Lower lobe of right lung (tissue), 2 donors: Measurements from ENCODE around the gene FAT3. TPM values are rescaled to one million over a fixed set of nuclear protein-coding genes. Genes with fewer than 3 reads are reported as not detected.
A peak's percentile ranks its signal among the peaks of the same experiment; 100 is the strongest.

Experiments used
- ATAC-seq, 2 donors: fragments of 200-7000 bp; cut with Tn5 transposase; one replicate each; pipeline ENCODE4 v1.9.1; 2020 to 2022; ENCODE audit warnings: mild to moderate bottlenecking in 2 of 2, moderate library complexity in 2 of 2
- DNase-seq: peaks from one replicate; pipeline ENCODE4 v3.0.0-alpha.2; 2020
- H3K27ac ChIP-seq: fragments of 200-600 bp; one replicate; pipeline ENCODE4 v1.8.0; 2022
- H3K27me3 ChIP-seq: fragments of 200-600 bp; one replicate; pipeline ENCODE4 v1.8.0; 2022; ENCODE audit warnings: low read depth
- H3K36me3 ChIP-seq: fragments of 200-600 bp; one replicate; pipeline ENCODE4 v1.8.0; 2022; ENCODE audit warnings: mild to moderate bottlenecking
- H3K4me1 ChIP-seq: fragments of 200-600 bp; one replicate; pipeline ENCODE4 v1.8.0; 2022
- H3K4me3 ChIP-seq: fragments of 200-600 bp; one replicate; pipeline ENCODE4 v1.8.0; 2022; ENCODE audit warnings: mild to moderate bottlenecking
- H3K9me3 ChIP-seq: fragments of 200-600 bp; one replicate; pipeline ENCODE4 v1.8.0; 2022
- intact Hi-C: fragments of 100-400 bp; cut with DNase I; formaldehyde crosslinking; loops from one replicate; pipeline ENCODE4 v1.11.0; 2022
- total RNA-seq: library from RNA; stranded (reverse); fragmentation: NEBNext Ultra II Directional; extraction: Animal tissue kit (Norgen Biotek cat#: 25700); gene quantifications from one replicate; pipeline ENCODE4 v1.2.1, GENCODE V29; 2021
- TF ChIP-seq, protein P1 (sequence below): fragments of 200-600 bp; IDR thresholded peaks from one replicate; pipeline ENCODE4 v1.8.0; 2022; ENCODE audit warnings: antibody characterized with exemption, mild to moderate bottlenecking
- donor health status: DM: no; HTN: yes; CAD: no; lungs with severe emphysema.

The FAT3 gene
- total RNA-seq, 1 donor from 2014 or later, result 7.9 TPM

DNA sequence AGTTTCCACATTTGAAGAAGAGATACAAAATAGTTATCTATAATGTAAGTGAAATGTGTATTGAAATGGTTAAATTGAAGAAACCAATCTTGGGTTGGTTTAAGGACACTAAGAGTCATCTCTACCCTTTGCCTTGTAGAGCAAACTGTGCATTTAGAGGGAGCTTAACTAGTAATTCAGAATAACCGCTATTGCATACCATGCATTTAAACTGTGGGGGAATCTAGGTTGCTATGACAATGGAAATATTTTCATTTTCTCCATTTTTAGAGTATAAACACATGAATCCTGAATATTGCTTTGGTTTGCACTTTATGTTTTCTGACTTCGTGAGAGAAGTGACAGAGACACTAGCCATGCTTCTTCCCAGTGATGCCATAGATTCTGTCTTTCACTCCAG is 39.7 kb downstream of the FAT3 start:
- no peak for ATAC-seq
- Histone ChIP-seq H3K27ac (no peak overlapping the region), H3K4me1 (no peaks in the 10 kb centered on the region), H3K9me3 (no peaks in the 10 kb centered on the region), H3K36me3 (no peaks in the 10 kb centered on the region), H3K4me3 (no peak overlapping the region), H3K27me3 (no peaks in the 10 kb centered on the region)
- intact Hi-C loops, result no loop called here
- DNase-seq, result no peak
- TF ChIP-seq, protein P1, sequence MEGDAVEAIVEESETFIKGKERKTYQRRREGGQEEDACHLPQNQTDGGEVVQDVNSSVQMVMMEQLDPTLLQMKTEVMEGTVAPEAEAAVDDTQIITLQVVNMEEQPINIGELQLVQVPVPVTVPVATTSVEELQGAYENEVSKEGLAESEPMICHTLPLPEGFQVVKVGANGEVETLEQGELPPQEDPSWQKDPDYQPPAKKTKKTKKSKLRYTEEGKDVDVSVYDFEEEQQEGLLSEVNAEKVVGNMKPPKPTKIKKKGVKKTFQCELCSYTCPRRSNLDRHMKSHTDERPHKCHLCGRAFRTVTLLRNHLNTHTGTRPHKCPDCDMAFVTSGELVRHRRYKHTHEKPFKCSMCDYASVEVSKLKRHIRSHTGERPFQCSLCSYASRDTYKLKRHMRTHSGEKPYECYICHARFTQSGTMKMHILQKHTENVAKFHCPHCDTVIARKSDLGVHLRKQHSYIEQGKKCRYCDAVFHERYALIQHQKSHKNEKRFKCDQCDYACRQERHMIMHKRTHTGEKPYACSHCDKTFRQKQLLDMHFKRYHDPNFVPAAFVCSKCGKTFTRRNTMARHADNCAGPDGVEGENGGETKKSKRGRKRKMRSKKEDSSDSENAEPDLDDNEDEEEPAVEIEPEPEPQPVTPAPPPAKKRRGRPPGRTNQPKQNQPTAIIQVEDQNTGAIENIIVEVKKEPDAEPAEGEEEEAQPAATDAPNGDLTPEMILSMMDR, result no peak

DNA sequence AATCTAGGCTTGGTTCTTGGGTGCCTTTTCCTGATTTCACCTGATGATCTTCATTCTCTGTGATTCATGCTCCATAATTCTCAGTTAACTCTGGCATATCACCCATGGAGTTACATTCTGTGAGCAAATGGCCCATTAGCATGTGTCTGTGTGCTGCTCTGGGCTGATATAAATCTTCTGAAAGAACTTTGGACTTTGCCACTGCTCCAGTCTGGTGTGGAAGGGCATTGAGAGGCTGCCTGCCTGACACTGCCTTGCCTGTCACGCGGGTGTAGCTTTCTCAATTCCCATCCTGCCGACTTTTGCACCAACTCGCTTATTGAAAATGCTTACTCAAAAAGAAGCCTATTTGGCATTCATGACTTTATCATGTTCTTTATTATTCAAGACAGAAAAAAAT is 42.2 kb downstream of the FAT3 start:
- no peaks in the 10 kb centered on the region for H3K27me3 ChIP-seq
- ATAC-seq (no peak), DNase-seq (no peak)
- no peaks in the 10 kb centered on the region for H3K9me3 ChIP-seq
- no peaks in the 10 kb centered on the region for H3K36me3 ChIP-seq
- intact Hi-C loops, result no loop called here
- TF ChIP-seq, protein P1, result no peak
- no peak overlapping the region for H3K27ac ChIP-seq
- H3K4me3 ChIP-seq, result no peak overlapping the region
- H3K4me1 ChIP-seq, result no peaks in the 10 kb centered on the region

DNA sequence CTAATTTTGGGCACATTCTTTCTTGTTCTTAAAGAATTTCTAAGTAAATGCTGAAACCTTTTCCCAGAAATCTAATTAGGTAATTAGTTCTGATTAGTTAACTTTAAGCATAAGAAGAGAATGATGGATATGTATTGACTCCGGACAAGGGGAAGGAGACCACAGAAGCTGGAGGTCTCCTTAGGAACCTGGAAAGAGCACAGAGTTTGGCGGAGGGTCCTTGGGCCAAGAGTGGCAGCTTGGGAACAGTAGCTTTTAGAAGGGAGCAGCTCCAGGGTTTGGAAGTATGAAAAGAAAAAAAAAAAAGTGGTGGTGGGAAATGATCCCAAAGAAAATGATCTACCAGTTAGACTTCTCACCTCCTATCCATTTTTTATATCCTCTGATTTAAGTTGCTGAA is 42.7 kb downstream of the FAT3 start:
- H3K36me3 ChIP-seq, result no peaks in the 10 kb centered on the region
- no peak overlapping the region for H3K4me3 ChIP-seq
- TF ChIP-seq, protein P1, result no peak
- no peaks in the 10 kb centered on the region for H3K9me3 ChIP-seq
- H3K27ac ChIP-seq, result no peak overlapping the region
- DNase-seq (no peak), ATAC-seq (no peak)
- no peaks in the 10 kb centered on the region for H3K27me3 ChIP-seq
- no peaks in the 10 kb centered on the region for H3K4me1 ChIP-seq
- intact Hi-C loops, result no loop called here

DNA sequence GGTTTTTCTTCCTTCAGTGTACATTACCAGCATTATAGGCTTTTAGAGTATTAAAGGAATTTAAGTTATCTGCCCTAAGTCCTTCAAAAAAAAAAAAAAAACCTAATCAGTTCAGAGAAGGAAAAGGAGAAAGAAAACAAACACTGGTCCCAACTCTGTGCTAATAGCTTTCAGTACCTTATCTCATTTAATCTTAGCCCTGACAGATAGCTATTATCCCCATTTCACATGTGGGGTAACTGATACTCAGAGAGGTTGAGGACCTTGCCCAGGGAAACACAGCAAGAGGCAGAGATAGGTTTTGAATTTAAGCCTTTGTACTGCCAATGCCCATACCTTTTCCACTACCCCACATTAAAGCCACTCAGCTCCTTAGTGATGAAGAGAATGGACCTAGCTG is 43.4 kb downstream of the FAT3 start:
- H3K4me3 ChIP-seq, result no peak overlapping the region
- TF ChIP-seq, protein P1, result no peak
- H3K4me1 ChIP-seq, result no peaks in the 10 kb centered on the region
- H3K36me3 ChIP-seq, result no peaks in the 10 kb centered on the region
- ATAC-seq (no peak), DNase-seq (no peak)
- intact Hi-C loops, result no loop called here
- no peak overlapping the region for H3K27ac ChIP-seq
- no peaks in the 10 kb centered on the region for H3K9me3 ChIP-seq
- H3K27me3 ChIP-seq, result no peaks in the 10 kb centered on the region

DNA sequence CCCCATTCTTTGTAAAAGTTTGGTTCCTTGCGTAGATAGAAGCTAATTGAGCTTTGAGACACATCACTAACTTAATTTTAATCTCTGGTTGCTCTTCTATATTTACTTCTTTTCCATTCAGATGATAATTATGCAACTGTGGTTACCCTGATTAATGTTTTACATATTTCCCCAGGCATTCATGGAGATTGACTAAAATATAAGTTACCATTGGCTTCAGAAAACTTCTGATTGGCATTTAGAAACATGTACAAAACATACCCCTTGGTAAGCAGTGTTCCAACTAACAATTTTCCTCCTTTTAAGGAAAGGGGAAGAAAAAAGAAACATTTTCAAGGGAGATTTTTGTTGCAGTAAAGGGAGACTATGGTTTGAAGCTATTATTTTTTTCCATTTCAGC is 43.9 kb downstream of the FAT3 start:
- Histone ChIP-seq H3K27ac (no peak overlapping the region), H3K9me3 (no peaks in the 10 kb centered on the region), H3K36me3 (no peaks in the 10 kb centered on the region), H3K4me3 (no peak overlapping the region), H3K27me3 (no peaks in the 10 kb centered on the region), H3K4me1 (no peaks in the 10 kb centered on the region)
- intact Hi-C loops, result no loop called here
- no peak for DNase-seq
- no peak for ATAC-seq
- TF ChIP-seq, protein P1, result no peak

DNA sequence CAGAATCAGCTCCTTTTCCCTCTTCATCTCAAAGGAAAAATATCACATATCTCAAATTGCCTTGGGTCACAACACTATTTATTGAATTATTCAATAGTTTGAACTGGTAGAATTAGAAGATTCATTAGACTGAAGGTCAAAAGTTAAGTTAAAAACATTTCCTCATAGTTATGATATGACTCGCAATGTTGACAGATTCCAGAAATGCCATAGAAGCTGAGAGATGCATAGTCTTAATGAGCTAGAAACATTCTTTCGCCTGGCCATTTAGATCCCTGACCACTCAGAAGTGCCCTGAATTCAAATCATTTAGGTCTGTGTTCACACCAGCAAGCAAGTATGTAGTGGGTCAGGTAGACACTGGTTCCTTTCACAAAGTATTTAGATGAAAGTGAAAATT is 44.4 kb downstream of the FAT3 start:
- no peaks in the 10 kb centered on the region for H3K27me3 ChIP-seq
- ATAC-seq (peak; percentile 34 to 79), DNase-seq (no peak)
- H3K9me3 ChIP-seq, result no peaks in the 10 kb centered on the region
- H3K36me3 ChIP-seq, result no peaks in the 10 kb centered on the region
- no peak overlapping the region for H3K4me3 ChIP-seq
- intact Hi-C loops, result no loop called here
- H3K27ac ChIP-seq, result no peak overlapping the region
- no peaks in the 10 kb centered on the region for H3K4me1 ChIP-seq
- TF ChIP-seq, protein P1, result no peak
